MM.1S (cell line): Measurements from ENCODE around the gene C14orf93.

Source experiments
- EZH2 ChIP-seq: fragments of 300-600 bp; sonication (generic); optimal IDR thresholded peaks from 2 replicates; pipeline ENCODE3; 2017; ENCODE audit warnings: low read depth, mild to moderate bottlenecking, antibody characterized with exemption, low read length, mixed read lengths
- TF ChIP-seq, protein P1 (sequence below): fragments of 300-600 bp; sonication (generic); IDR thresholded peaks from 2 replicates; pipeline ENCODE4 v1.5.1; 2016; ENCODE audit warnings: antibody characterized with exemption, low read length, mixed read lengths

DNA sequence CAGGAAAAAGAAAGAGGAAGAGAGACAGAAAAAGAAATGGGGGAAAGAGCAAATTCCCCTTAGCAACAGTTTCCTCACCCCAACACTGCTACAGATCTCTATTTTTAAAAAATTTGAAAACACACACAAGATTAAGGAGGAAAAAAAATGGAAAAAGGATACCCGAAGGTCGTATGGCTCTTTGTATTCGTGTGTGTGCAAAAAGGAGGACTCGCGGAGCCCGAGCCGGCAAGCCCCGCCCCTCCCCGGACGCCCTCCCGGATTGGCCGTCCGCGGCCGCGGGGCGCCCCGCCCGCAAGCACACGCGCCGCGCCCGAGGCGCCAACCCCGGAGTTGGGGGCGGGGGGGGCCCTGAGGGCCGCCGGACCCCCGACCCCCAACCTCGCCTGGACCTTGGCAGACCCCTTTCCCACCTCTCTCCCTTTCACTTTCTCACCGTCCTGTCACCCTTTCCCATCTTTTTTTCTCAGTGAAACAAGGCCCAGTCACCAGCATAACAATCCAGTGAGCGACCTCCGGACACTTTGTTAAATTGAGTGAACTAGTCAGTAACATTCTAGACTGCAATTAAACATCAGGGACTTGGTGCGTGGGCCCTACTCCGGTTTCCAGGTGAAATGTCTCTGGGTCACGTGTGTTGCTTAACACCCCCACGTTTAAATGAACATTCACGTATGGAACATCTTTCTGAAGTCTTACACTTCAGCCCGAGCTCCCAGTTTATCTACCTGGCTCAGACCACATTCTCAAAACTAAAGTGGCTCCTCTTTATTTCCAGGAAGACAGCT lies at the start of gene C14orf93:
- TF ChIP-seq, protein P1, sequence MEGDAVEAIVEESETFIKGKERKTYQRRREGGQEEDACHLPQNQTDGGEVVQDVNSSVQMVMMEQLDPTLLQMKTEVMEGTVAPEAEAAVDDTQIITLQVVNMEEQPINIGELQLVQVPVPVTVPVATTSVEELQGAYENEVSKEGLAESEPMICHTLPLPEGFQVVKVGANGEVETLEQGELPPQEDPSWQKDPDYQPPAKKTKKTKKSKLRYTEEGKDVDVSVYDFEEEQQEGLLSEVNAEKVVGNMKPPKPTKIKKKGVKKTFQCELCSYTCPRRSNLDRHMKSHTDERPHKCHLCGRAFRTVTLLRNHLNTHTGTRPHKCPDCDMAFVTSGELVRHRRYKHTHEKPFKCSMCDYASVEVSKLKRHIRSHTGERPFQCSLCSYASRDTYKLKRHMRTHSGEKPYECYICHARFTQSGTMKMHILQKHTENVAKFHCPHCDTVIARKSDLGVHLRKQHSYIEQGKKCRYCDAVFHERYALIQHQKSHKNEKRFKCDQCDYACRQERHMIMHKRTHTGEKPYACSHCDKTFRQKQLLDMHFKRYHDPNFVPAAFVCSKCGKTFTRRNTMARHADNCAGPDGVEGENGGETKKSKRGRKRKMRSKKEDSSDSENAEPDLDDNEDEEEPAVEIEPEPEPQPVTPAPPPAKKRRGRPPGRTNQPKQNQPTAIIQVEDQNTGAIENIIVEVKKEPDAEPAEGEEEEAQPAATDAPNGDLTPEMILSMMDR = no peak
- no peak for TF ChIP-seq EZH2
